Smooth muscle cell (in vitro differentiated cells): ENCODE data around the gene SMYD3. TPM values are rescaled to one million over a fixed set of nuclear protein-coding genes. Genes with fewer than 3 reads are reported as not detected.

Source experiments
- DNase-seq: peaks from one replicate; lab custom pipeline; 2025; ENCODE audit not compliant: unreplicated experiment; lab: John Stamatoyannopoulos, UW
- H2AFZ ChIP-seq: fragments of 200-600 bp; sonication (generic); 2 replicates; pipeline ENCODE4 v1.6.0; 2016; ENCODE audit warnings: antibody characterized with exemption, low read depth, mild to moderate bottlenecking
- H3F3A ChIP-seq: fragments of 200-600 bp; sonication (generic); 2 replicates; pipeline ENCODE4 v1.6.0; 2017; ENCODE audit warnings: antibody characterized with exemption, low read depth
- H3K27ac ChIP-seq: fragments of 200-600 bp; sonication (generic); 2 replicates; pipeline ENCODE4 v1.5.1; 2016; ENCODE audit warnings: low read depth, mild to moderate bottlenecking
- H3K27me3 ChIP-seq: fragments of 200-600 bp; sonication (generic); 2 replicates; pipeline ENCODE4 v1.6.1; 2016; ENCODE audit warnings: low read depth, mild to moderate bottlenecking
- H3K36me3 ChIP-seq: fragments of 200-600 bp; sonication (generic); 2 replicates; pipeline ENCODE4 v1.5.1; 2016; ENCODE audit warnings: low read depth
- H3K4me1 ChIP-seq: fragments of 200-600 bp; sonication (generic); 2 replicates; pipeline ENCODE4 v1.5.1; 2016; ENCODE audit warnings: low read depth
- H3K4me2 ChIP-seq: fragments of 200-600 bp; sonication (generic); 2 replicates; pipeline ENCODE4 v1.6.0; 2016; ENCODE audit warnings: mild to moderate bottlenecking
- H3K4me3 ChIP-seq: fragments of 200-600 bp; sonication (generic); 2 replicates; pipeline ENCODE4 v1.5.1; 2016; ENCODE audit warnings: mild to moderate bottlenecking
- H3K79me2 ChIP-seq: fragments of 200-600 bp; sonication (generic); 2 replicates; pipeline ENCODE4 v1.6.0; 2016; ENCODE audit warnings: low read depth, mild to moderate bottlenecking
- H3K9ac ChIP-seq: fragments of 200-600 bp; sonication (generic); 2 replicates; pipeline ENCODE4 v1.6.0; 2016; ENCODE audit warnings: low read depth
- H3K9me3 ChIP-seq: fragments of 200-600 bp; sonication (generic); replicated peaks from 2 replicates; pipeline ENCODE4 v1.5.1; 2016; ENCODE audit warnings: low read depth
- H4K20me1 ChIP-seq: fragments of 200-600 bp; sonication (generic); 2 replicates; pipeline ENCODE4 v1.6.0; 2016; ENCODE audit warnings: low read depth
- CTCF ChIP-seq: fragments of 200-600 bp; sonication (generic); IDR thresholded peaks from 2 replicates; pipeline ENCODE4 v1.5.1; 2017; ENCODE audit warnings: borderline replicate concordance, mild to moderate bottlenecking, antibody characterized with exemption; ENCODE audit not compliant: insufficient read depth, poor library complexity, severe bottlenecking
- WGBS: methylation state at CpG from one replicate; pipeline ENCODE4 v1.1.7; 2016; ENCODE audit warnings: low lambda C conversion rate; 5-methylcytosine and 5-hydroxymethylcytosine counted together
- polyA plus RNA-seq: library from polyadenylated mRNA; unstranded; fragments of >200 nt; fragmentation: Nextera tagmentation; extraction: Ambion mirVana; gene quantifications from 2 replicates; pipeline ENCODE4 v1.2.1, GENCODE V29; 2016
- total RNA-seq: library from RNA; depleted of rRNA; stranded (reverse); fragments of >200 nt; gene quantifications from 2 replicates; pipeline ENCODE4 v1.2.3, GENCODE V29; 2014

SMYD3 gene
- total and polyA plus RNA-seq, 2 experiments from 2014 or later, result 162 to 301 TPM

- DNase-seq, result no peak
- Histone ChIP-seq H3K27ac (peak overlapping the region; percentile 87), H2AFZ (no peak overlapping the region), H4K20me1 (no peaks in the 10 kb centered on the region), H3F3A (peaks cover 25% of the 10 kb centered on the region), H3K4me2 (no peak overlapping the region), H3K9me3 (no peaks in the 10 kb centered on the region), H3K36me3 (no peaks in the 10 kb centered on the region), H3K4me1 (peaks cover 17% of the 10 kb centered on the region), H3K4me3 (no peak overlapping the region), H3K79me2 (peaks cover 12% of the 10 kb centered on the region), H3K9ac (no peak overlapping the region), H3K27me3 (no peaks in the 10 kb centered on the region)
- TF ChIP-seq CTCF, result no peak
- WGBS, result 83% methylated on average over 15 of the region's 15 CpGs
Measured at GRCh38 chr1:245996811-245997210, 510.3 kb downstream of the SMYD3 start.

DNA sequence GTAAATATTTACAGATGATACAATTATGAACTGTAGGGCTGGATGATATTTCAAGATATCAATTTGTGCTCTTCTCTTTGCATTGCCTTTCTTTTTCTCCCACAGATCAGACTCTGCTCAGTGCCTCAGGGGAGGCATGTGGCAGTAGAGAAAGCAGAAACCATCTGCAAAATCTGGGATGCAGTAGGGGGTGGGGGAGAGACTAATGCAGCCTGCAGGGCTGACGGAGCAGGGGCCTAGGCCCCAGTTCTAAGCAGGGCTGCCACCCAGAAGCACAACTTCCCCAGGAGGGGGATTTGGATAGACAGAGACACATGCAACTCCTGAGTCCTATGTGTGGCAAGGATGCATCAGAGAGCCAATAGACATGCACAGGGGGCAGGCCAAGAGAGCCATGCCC is 511.6 kb downstream of the SMYD3 start:
- no peak for DNase-seq
- WGBS, result 43% methylated on average over 1 of the region's 1 CpG
- H4K20me1 ChIP-seq, result no peaks in the 10 kb centered on the region
- H3F3A ChIP-seq, result peaks cover 16% of the 10 kb centered on the region
- peak overlapping the region; percentile 27 for H3K27ac ChIP-seq
- peaks cover 17% of the 10 kb centered on the region for H3K4me1 ChIP-seq
- H2AFZ ChIP-seq, result no peak overlapping the region
- H3K27me3 ChIP-seq, result no peaks in the 10 kb centered on the region
- no peaks in the 10 kb centered on the region for H3K36me3 ChIP-seq
- H3K4me3 ChIP-seq, result no peak overlapping the region
- H3K9ac ChIP-seq, result no peak overlapping the region
- H3K4me2 ChIP-seq, result peak overlapping the region; percentile 6
- TF ChIP-seq CTCF, result no peak
- peaks cover 12% of the 10 kb centered on the region for H3K79me2 ChIP-seq
- no peaks in the 10 kb centered on the region for H3K9me3 ChIP-seq

- Histone ChIP-seq H3K4me1 (no peaks in the 10 kb centered on the region), H3K9me3 (no peaks in the 10 kb centered on the region), H3K79me2 (no peaks in the 10 kb centered on the region), H2AFZ (no peak overlapping the region), H3K4me2 (no peak overlapping the region), H3K27me3 (no peaks in the 10 kb centered on the region), H3K9ac (no peak overlapping the region), H4K20me1 (no peaks in the 10 kb centered on the region), H3K36me3 (no peaks in the 10 kb centered on the region), H3K27ac (peak overlapping the region; percentile 3), H3F3A (peaks cover 16% of the 10 kb centered on the region), H3K4me3 (no peak overlapping the region)
- 37% methylated on average over 4 of the region's 4 CpGs for WGBS
- DNase-seq, result no peak
- TF ChIP-seq CTCF, result no peak
Measured at GRCh38 chr1:245991266-245991665, 515.8 kb downstream of the SMYD3 start.

DNA sequence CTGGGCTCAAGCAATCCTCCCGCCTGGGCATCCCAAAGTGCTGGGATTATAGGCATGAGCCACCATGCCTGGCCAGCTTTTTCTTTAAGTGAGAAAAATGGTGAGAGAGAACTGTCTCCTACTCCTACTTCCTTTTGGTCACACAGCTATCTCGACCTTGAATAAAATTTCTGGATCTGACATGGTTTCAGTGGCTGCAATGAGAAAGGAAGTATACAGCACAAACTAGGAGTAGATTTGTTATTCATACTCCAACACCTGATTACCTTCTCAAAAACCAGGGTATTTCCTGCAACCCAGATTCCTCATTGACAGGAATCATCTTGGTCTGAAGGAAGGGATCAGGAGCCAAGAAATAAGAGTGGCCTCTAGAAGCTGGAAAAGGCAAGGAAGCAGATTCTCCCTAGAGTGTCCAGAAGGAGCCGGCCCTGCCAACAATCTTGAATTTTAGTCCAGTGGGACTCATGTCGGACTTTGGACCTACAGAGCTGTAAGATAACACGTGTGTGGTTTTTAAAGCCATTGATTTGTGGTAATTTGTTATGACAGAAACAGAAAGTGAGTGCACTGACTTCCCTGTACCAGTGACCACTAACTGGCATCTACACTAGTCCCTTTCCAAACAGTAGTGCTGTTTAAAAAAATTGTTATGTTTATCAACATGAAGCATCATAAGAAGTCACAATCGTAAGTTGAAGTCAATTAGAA is 516.6 kb downstream of the SMYD3 start:
- no peaks in the 10 kb centered on the region for H4K20me1 ChIP-seq
- H3K9ac ChIP-seq, result no peak overlapping the region
- peak overlapping the region; percentile 21 for H3K27ac ChIP-seq
- no peaks in the 10 kb centered on the region for H3K36me3 ChIP-seq
- peaks cover under 1% of the 10 kb centered on the region for H3K79me2 ChIP-seq
- no peak overlapping the region for H3K4me3 ChIP-seq
- H3K27me3 ChIP-seq, result no peaks in the 10 kb centered on the region
- H3K4me1 ChIP-seq, result no peaks in the 10 kb centered on the region
- WGBS, result 83% methylated on average over 6 of the region's 6 CpGs
- H2AFZ ChIP-seq, result no peak overlapping the region
- no peak for DNase-seq
- H3K4me2 ChIP-seq, result no peak overlapping the region
- H3K9me3 ChIP-seq, result no peaks in the 10 kb centered on the region
- TF ChIP-seq CTCF, result no peak
- peaks cover 23% of the 10 kb centered on the region for H3F3A ChIP-seq
